Common myeloid progenitor, CD34-positive (primary cell): Measurements from ENCODE around the gene SOX2.

Source experiments
- CTCF ChIA-PET: fragments of 350-600 bp; sonication (Branson Sonifier 250); formaldehyde crosslinking; loops from one replicate; lab custom pipeline; 2021; ENCODE audit warnings: antibody characterized with exemption; lab: Charles Lee
- POLR2A ChIA-PET: fragments of 350-600 bp; sonication (Branson Sonifier 250); formaldehyde crosslinking; loops from one replicate; lab custom pipeline; 2021; ENCODE audit warnings: antibody characterized with exemption; lab: Charles Lee
- DNase-seq, 3 donors: peaks; one replicate each; pipeline versions ENCODE4 v3.0.0 to v3.0.0-alpha.2; 2013
- H3K27ac ChIP-seq, 2 experiments: 1 replicate in 1 of 2; 2 replicates in 1 of 2; pipeline ENCODE4 v1.7.0; 2013; ENCODE audit warnings: inconsistent platforms in 2 of 2, low read length in 2 of 2, mild to moderate bottlenecking in 2 of 2, low read depth in 1 of 2, moderate library complexity in 1 of 2; ENCODE audit not compliant: severe bottlenecking in 2 of 2, insufficient read depth in 1 of 2, poor library complexity in 1 of 2
- H3K27me3 ChIP-seq, 5 experiments: replicated peaks in 2 of 5; 1 replicate in 3 of 5; 2 replicates in 2 of 5; pipeline versions ENCODE4 v1.6.1 to v1.7.0; 2013; ENCODE audit warnings: low read length in 4 of 5, mild to moderate bottlenecking in 2 of 5, moderate library complexity in 2 of 5, inconsistent platforms in 1 of 5; ENCODE audit not compliant: insufficient read depth in 5 of 5, control insufficient read depth in 4 of 5
- H3K36me3 ChIP-seq, 4 experiments: 1 replicate in 2 of 4; 2 replicates in 2 of 4; pipeline versions ENCODE4 v1.6.1 to v1.7.0; 2013; ENCODE audit warnings: low read length in 3 of 4, control low read depth in 1 of 4, mild to moderate bottlenecking in 1 of 4; ENCODE audit not compliant: control insufficient read depth in 4 of 4, insufficient read depth in 4 of 4
- H3K4me1 ChIP-seq, 4 experiments: 1 replicate in 3 of 4; 2 replicates in 1 of 4; pipeline versions ENCODE4 v1.6.1 to v1.7.1; 2013; ENCODE audit warnings: low read length in 3 of 4, mild to moderate bottlenecking in 3 of 4, control low read depth in 1 of 4, inconsistent platforms in 1 of 4, moderate library complexity in 1 of 4; ENCODE audit not compliant: control insufficient read depth in 4 of 4, insufficient read depth in 4 of 4; ENCODE audit errors: control extremely low read depth in 1 of 4
- H3K4me3 ChIP-seq, 7 experiments: 1 replicate in 4 of 7; 2 replicates in 3 of 7; pipeline versions ENCODE4 v1.5.1 to v1.7.0; 2013; ENCODE audit warnings: mild to moderate bottlenecking in 7 of 7, low read length in 6 of 7, moderate library complexity in 6 of 7, inconsistent platforms in 2 of 7, low read depth in 2 of 7, control low read depth in 1 of 7; ENCODE audit not compliant: insufficient read depth in 4 of 7, control insufficient read depth in 1 of 7; ENCODE audit errors: extremely low read depth in 1 of 7
- H3K9me3 ChIP-seq, 5 experiments: 1 replicate in 4 of 5; 2 replicates in 1 of 5; pipeline versions ENCODE4 v1.6.1 to v1.7.1; 2013; ENCODE audit warnings: low read length in 4 of 5, mild to moderate bottlenecking in 2 of 5, inconsistent platforms in 1 of 5, low read depth in 1 of 5, moderate library complexity in 1 of 5; ENCODE audit not compliant: control insufficient read depth in 4 of 5, insufficient read depth in 2 of 5; ENCODE audit errors: control extremely low read depth in 1 of 5
- WGBS: methylation state at CpG from one replicate; pipeline ENCODE4 v1.1.5; 2013; ENCODE audit not compliant: insufficient coverage; 5-methylcytosine and 5-hydroxymethylcytosine counted together

SOX2 gene

GRCh38 chr3:181692311-181693145 lies 19.2 kb upstream of the SOX2 start:
- CTCF ChIA-PET, result no interaction called here

DNA sequence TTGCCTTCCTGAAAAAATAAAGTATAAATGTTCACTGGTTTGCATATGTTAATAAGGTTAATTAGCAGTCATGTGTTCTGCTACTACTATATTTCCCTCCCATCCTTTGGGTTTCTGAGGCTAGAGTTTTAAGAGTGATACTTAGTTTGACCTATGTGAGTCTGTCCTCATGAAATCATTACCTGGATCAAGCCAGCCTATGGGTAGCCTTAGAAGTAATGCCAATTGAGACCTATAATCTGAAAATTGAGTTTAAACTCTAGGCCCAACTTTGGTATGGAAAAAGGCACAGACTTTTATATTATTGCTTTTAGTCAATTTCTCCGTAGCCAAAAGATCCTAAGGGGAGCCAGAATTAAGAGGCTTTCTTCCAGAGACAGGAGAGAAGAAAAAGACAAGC lies 18.4 kb upstream of the SOX2 start:
- 100% methylated on average over 1 of the region's 1 CpG for WGBS
- no peak for DNase-seq
- CTCF ChIA-PET, result no interaction called here
- Histone ChIP-seq H3K27ac (no peak overlapping the region), H3K27me3 (peaks cover 19 to 81% (median 52%) of the 10 kb centered on the region in 5 experiments), H3K9me3 (no peaks in the 10 kb centered on the region), H3K4me1 (peaks cover 0 to 14% (median 13%) of the 10 kb centered on the region in 4 experiments), H3K4me3 (no peak overlapping the region), H3K36me3 (no peaks in the 10 kb centered on the region)
- POLR2A ChIA-PET, result no interaction called here

More at GRCh38 chr3:181692311-181693145, 19.2 kb upstream of the SOX2 start:
- POLR2A ChIA-PET, result no interaction called here
- Histone ChIP-seq H3K27ac (no peak overlapping the region), H3K9me3 (no peaks in the 10 kb centered on the region), H3K36me3 (no peaks in the 10 kb centered on the region), H3K27me3 (peaks cover 15 to 78% (median 46%) of the 10 kb centered on the region in 5 experiments), H3K4me3 (no peak overlapping the region), H3K4me1 (peaks cover 0 to 14% (median 13%) of the 10 kb centered on the region in 4 experiments)
- no peak for DNase-seq
- 100% methylated on average over 1 of the region's 2 CpGs for WGBS

GRCh38 chr3:181694805-181695660 lies 16.7 kb upstream of the SOX2 start:
- H3K27me3 ChIP-seq, result peaks cover 27 to 93% (median 59%) of the 10 kb centered on the region in 5 experiments
- H3K27ac ChIP-seq, result no peak overlapping the region
- peak overlapping the region in 5 of 7 experiments; percentile 2 to 45 (median 37) for H3K4me3 ChIP-seq
- H3K36me3 ChIP-seq, result no peaks in the 10 kb centered on the region
- no peaks in the 10 kb centered on the region for H3K9me3 ChIP-seq
- DNase-seq, result peak in 2 of 3 donors; percentile 59 to 71
- ChIA-PET POLR2A (no interaction called here), CTCF (interaction anchor here (0.5 kb wide), 1 partner anchor 149 kb away, joined by 3 read pairs; no protein-coding TSS in a partner anchor)
- H3K4me1 ChIP-seq, result peaks cover 0 to 14% (median 13%) of the 10 kb centered on the region in 4 experiments
- 17% methylated on average over 41 of the region's 53 CpGs for WGBS

- WGBS, result 2% methylated on average over 59 of the region's 65 CpGs
- peak in 1 of 3 donors; percentile 48 for DNase-seq
- CTCF ChIA-PET, result interaction anchor here (1.0 kb wide), 1 partner anchor 17 kb away, joined by 6 read pairs; no protein-coding TSS in a partner anchor
- Histone ChIP-seq H3K27me3 (peaks cover 28 to 92% (median 59%) of the 10 kb centered on the region in 5 experiments), H3K27ac (no peak overlapping the region), H3K9me3 (no peaks in the 10 kb centered on the region), H3K36me3 (no peaks in the 10 kb centered on the region), H3K4me1 (peaks cover 0 to 21% (median 18%) of the 10 kb centered on the region in 4 experiments), H3K4me3 (peak overlapping the region in 6 of 7 experiments; percentile 2 to 56 (median 41))
- POLR2A ChIA-PET, result interaction anchor here (0.5 kb wide), 1 partner anchor 68 kb away, joined by 5 read pairs; no protein-coding TSS in a partner anchor
Measured at GRCh38 chr3:181695661-181696491, 15.8 kb upstream of the SOX2 start.

- CTCF ChIA-PET, result interaction anchor here (1.0 kb wide), 1 partner anchor 17 kb away, joined by 6 read pairs; no protein-coding TSS in a partner anchor
- no peaks in the 10 kb centered on the region for H3K9me3 ChIP-seq
- H3K27ac ChIP-seq, result no peak overlapping the region
- H3K27me3 ChIP-seq, result peaks cover 27 to 94% (median 62%) of the 10 kb centered on the region in 5 experiments
- WGBS, result 39% methylated on average over 4 of the region's 11 CpGs
- POLR2A ChIA-PET, result interaction anchor here (0.5 kb wide), 1 partner anchor 67 kb away, joined by 5 read pairs; no protein-coding TSS in a partner anchor
- H3K4me1 ChIP-seq, result peaks cover 0 to 21% (median 18%) of the 10 kb centered on the region in 4 experiments
- H3K36me3 ChIP-seq, result no peaks in the 10 kb centered on the region
- H3K4me3 ChIP-seq, result peak overlapping the region in 1 of 7 experiments; percentile 20
- DNase-seq, result peak in 1 of 3 donors; percentile 3
Measured at GRCh38 chr3:181696626-181697230, 15.0 kb upstream of the SOX2 start.
